Activated CD8-positive, alpha-beta T cell treated with anti-CD3 and anti-CD28 coated beads for 36 hours (primary cell): ENCODE results near the gene TOP1. TPM values are rescaled to one million over a fixed set of nuclear protein-coding genes. Genes with fewer than 3 reads are reported as not detected.

Source experiments
- ATAC-seq: fragments of 200-7000 bp; cut with Tn5 transposase; one replicate; pipeline ENCODE4 v1.10.0; 2021; ENCODE audit warnings: mild to moderate bottlenecking, moderate library complexity
- CTCF ChIA-PET: fragments of 350-600 bp; sonication (Branson Sonifier 250); formaldehyde crosslinking; loops from one replicate; lab custom pipeline; 2021; ENCODE audit warnings: antibody characterized with exemption; lab: Charles Lee
- POLR2A ChIA-PET: fragments of 350-600 bp; sonication (Branson Sonifier 250); formaldehyde crosslinking; loops from one replicate; lab custom pipeline; 2021; ENCODE audit warnings: antibody characterized with exemption; lab: Charles Lee
- DNase-seq: peaks from one replicate; pipeline ENCODE4 v3.0.0-alpha.2; 2020
- H3K27ac Mint-ChIP-seq: one replicate; pipeline ENCODE4 v1.8.0; 2021; ENCODE audit warnings: mild to moderate bottlenecking, mixed read lengths
- H3K27me3 Mint-ChIP-seq: one replicate; pipeline ENCODE4 v1.8.0; 2021; ENCODE audit warnings: mixed read lengths
- H3K36me3 Mint-ChIP-seq: one replicate; pipeline ENCODE4 v1.8.0; 2021; ENCODE audit warnings: low read depth, mixed read lengths
- H3K4me1 Mint-ChIP-seq: one replicate; pipeline ENCODE4 v1.8.0; 2021; ENCODE audit warnings: low read depth, mixed read lengths
- H3K4me3 Mint-ChIP-seq: one replicate; pipeline ENCODE4 v1.8.0; 2021; ENCODE audit warnings: mild to moderate bottlenecking, moderate library complexity, mixed read lengths
- H3K9me3 Mint-ChIP-seq: one replicate; pipeline ENCODE4 v1.8.0; 2021; ENCODE audit warnings: mixed read lengths
- CTCF ChIP-seq: fragments of 200-600 bp; IDR thresholded peaks from one replicate; pipeline ENCODE4 v1.8.0; 2022; ENCODE audit warnings: antibody characterized with exemption, mild to moderate bottlenecking
- intact Hi-C: fragments of 100-400 bp; cut with micrococcal nuclease; formaldehyde crosslinking; loops from one replicate; pipeline ENCODE4 v1.10.0; 2022
- total RNA-seq, 2 experiments: library from RNA; stranded (reverse); gene quantifications; one replicate each; pipeline ENCODE4 v1.2.3, GENCODE V29; 2021

TOP1 gene
- total RNA-seq, 2 experiments from 2014 or later, result 81.0 to 81.1 TPM

GRCh38 chr20:41068806-41069205 lies 40.2 kb downstream of the TOP1 start:
- Mint-ChIP-seq H3K4me1 (peaks cover 60% of the 10 kb centered on the region), H3K4me3 (no peak overlapping the region), H3K36me3 (peaks cover 41% of the 10 kb centered on the region), H3K9me3 (no peaks in the 10 kb centered on the region), H3K27me3 (no peaks in the 10 kb centered on the region), H3K27ac (no peak overlapping the region)
- ChIA-PET CTCF (interaction anchor here (0.8 to 2.2 kb wide), 6 partner anchors 10 to 82 kb away, joined by 3 to 8 read pairs (median 4); no protein-coding TSS in a partner anchor), POLR2A (no interaction called here)
- TF ChIP-seq CTCF, result no peak
- intact Hi-C loops, result no loop called here
- ATAC-seq (no peak), DNase-seq (no peak)

- no peak for TF ChIP-seq CTCF
- H3K4me3 Mint-ChIP-seq, result no peak overlapping the region
- peaks cover 68% of the 10 kb centered on the region for H3K4me1 Mint-ChIP-seq
- H3K27ac Mint-ChIP-seq, result peak overlapping the region; percentile 55
- no peaks in the 10 kb centered on the region for H3K9me3 Mint-ChIP-seq
- no peak for DNase-seq
- H3K36me3 Mint-ChIP-seq, result peaks cover 31% of the 10 kb centered on the region
- peak; percentile 27 for ATAC-seq
- intact Hi-C loops, result no loop called here
- ChIA-PET CTCF (interaction anchor here (0.8 to 4.1 kb wide), 5 partner anchors 20 to 109 kb away, joined by 3 to 32 read pairs (median 3); no protein-coding TSS in a partner anchor), POLR2A (interaction anchor here (1.3 kb wide), 1 partner anchor 67 kb away, joined by 3 read pairs; no protein-coding TSS in a partner anchor)
- no peaks in the 10 kb centered on the region for H3K27me3 Mint-ChIP-seq
Measured at GRCh38 chr20:41072190-41072863, 43.7 kb downstream of the TOP1 start.

GRCh38 chr20:41072915-41073314 lies 44.3 kb downstream of the TOP1 start:
- H3K27me3 Mint-ChIP-seq, result no peaks in the 10 kb centered on the region
- intact Hi-C loops, result no loop called here
- ATAC-seq, result peak; percentile 49
- CTCF ChIA-PET, result interaction anchor here (0.8 to 4.1 kb wide), 6 partner anchors 17 to 109 kb away, joined by 3 to 32 read pairs (median 3); no protein-coding TSS in a partner anchor
- peaks cover 26% of the 10 kb centered on the region for H3K36me3 Mint-ChIP-seq
- peak overlapping the region; percentile 9 for H3K27ac Mint-ChIP-seq
- no peak overlapping the region for H3K4me3 Mint-ChIP-seq
- no peaks in the 10 kb centered on the region for H3K9me3 Mint-ChIP-seq
- DNase-seq, result no peak
- H3K4me1 Mint-ChIP-seq, result peaks cover 69% of the 10 kb centered on the region
- POLR2A ChIA-PET, result interaction anchor here (1.3 kb wide), 1 partner anchor 68 kb away, joined by 3 read pairs; no protein-coding TSS in a partner anchor
- no peak for TF ChIP-seq CTCF

GRCh38 chr20:41074441-41074840 lies 45.8 kb downstream of the TOP1 start:
- CTCF ChIA-PET, result interaction anchor here (1.1 to 4.1 kb wide), 4 partner anchors 12 to 106 kb away, joined by 3 to 32 read pairs (median 8); no protein-coding TSS in a partner anchor
- POLR2A ChIA-PET, result no interaction called here
- no peaks in the 10 kb centered on the region for H3K9me3 Mint-ChIP-seq
- DNase-seq (no peak), ATAC-seq (no peak)
- peaks cover 68% of the 10 kb centered on the region for H3K4me1 Mint-ChIP-seq
- H3K27me3 Mint-ChIP-seq, result no peaks in the 10 kb centered on the region
- no peak for TF ChIP-seq CTCF
- H3K4me3 Mint-ChIP-seq, result no peak overlapping the region
- intact Hi-C loops, result no loop called here
- peak overlapping the region; percentile 0 for H3K27ac Mint-ChIP-seq
- H3K36me3 Mint-ChIP-seq, result peaks cover 25% of the 10 kb centered on the region

GRCh38 chr20:41076776-41077175 lies 48.2 kb downstream of the TOP1 start:
- peak overlapping the region; percentile 44 for H3K27ac Mint-ChIP-seq
- ATAC-seq (peak; percentile 37), DNase-seq (no peak)

More at GRCh38 chr20:41076776-41077175, 48.2 kb downstream of the TOP1 start:
- Mint-ChIP-seq H3K9me3 (no peaks in the 10 kb centered on the region), H3K4me3 (no peak overlapping the region), H3K36me3 (peaks cover 23% of the 10 kb centered on the region), H3K27me3 (no peaks in the 10 kb centered on the region), H3K4me1 (peaks cover 59% of the 10 kb centered on the region)
- ChIA-PET POLR2A (interaction anchor here (0.6 to 1.4 kb wide), 3 partner anchors 15 to 90 kb away, joined by 3 to 4 read pairs (median 4); partner anchors contain the start of gene PLCG1), CTCF (interaction anchor here (0.8 to 4.1 kb wide), 5 partner anchors 18 to 89 kb away, joined by 3 to 32 read pairs (median 3); no protein-coding TSS in a partner anchor)
- TF ChIP-seq CTCF, result no peak
- intact Hi-C loops, result no loop called here
